T-helper 9 cell (primary cell): Measurements from ENCODE around the gene HOXC5.

Experiments used
- DNase-seq: peaks from one replicate; pipeline ENCODE4 v3.0.0-alpha.2; 2020

The HOXC5 gene

DNA sequence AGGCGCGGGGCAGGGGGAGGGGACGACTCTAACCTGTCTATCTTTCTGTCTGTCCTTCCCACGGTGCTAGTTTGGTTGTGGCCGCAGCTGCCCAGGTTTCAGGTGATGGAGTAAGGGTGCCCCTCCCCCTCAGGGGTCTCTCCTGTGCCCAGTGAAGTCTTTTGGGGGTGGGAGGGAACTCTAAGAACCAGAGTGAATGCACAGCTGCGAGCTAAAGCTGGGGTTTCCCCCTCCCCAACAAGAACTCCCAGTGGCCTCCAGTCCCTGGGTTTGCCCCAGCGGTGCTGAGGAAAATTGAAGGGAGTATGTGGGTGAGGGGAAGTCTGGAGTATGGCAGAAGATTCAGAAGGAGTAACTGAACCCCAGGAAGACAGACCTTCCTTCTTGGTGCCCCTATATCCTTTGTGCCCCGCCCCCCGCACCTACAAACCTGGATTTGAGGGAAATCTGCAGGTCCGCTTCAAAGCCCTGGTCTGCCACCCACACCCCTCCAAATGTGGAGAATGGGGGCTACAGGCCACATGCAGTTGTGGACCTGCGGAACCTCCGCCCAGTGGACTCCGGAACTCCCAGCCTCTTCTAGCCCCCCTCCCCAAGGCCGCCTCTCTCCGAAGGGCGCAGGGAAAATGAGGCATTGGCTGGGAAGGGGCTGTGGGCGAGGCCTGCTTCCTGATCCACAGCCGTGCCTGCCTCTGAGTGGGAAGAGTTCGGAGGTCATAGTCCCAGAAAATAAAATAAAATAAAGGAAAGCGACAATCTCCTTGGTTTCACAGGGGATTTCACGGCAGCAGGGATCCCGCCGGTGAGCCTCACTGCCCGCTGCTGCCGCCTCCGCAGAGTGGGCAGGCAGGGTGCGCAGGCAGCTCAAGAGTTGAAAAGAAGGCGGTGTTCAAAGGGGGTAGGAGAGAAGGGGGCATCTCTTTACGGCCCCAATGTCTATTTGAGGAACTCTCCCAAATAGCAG, 36.3 kb upstream of the HOXC5 start:
- DNase-seq = no peak

- DNase-seq = no peak
Observed at GRCh38 chr12:53997204-53998109, 35.4 kb upstream of the HOXC5 start.

DNA sequence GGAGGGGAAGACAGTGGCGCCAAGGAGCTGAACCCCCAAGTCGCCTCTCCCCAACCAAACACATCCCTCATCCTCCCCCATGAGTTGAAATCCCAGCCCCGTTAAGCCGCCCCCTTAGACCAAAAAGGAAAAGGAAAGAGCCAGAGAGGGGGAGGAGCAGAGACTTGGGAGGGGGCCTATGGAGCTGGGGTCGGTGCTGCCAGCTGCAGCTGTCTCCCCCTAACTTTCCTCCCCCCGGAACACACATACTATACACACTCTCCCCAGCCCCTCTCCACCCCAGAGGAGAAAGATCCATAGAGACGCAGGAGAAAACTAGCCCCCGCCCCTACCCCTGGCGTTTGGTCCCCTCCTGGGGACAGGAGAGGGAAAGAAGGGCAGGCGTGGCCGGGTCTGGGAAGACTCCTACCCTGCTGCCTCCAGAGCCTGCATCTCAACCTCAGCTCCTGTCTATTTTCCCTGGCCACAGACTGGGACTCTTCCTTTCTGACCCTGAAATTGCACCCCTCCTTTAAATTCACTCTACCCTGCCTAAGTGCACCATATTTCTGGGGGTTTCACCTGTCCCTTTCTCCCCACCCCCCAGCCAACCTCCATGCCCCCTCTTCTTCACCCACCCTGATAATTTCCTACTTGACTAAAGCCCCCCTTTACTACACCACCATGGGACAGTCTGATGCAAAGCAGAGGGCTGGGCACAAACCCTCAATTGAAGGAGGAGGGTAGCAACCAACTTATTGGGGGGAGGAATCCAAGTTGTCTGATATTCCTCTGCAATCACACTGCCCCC, 34.5 kb upstream of the HOXC5 start:
- DNase-seq = no peak

- no peak for DNase-seq
Observed at GRCh38 chr12:53998900-53999236, 34.0 kb upstream of the HOXC5 start.

DNA sequence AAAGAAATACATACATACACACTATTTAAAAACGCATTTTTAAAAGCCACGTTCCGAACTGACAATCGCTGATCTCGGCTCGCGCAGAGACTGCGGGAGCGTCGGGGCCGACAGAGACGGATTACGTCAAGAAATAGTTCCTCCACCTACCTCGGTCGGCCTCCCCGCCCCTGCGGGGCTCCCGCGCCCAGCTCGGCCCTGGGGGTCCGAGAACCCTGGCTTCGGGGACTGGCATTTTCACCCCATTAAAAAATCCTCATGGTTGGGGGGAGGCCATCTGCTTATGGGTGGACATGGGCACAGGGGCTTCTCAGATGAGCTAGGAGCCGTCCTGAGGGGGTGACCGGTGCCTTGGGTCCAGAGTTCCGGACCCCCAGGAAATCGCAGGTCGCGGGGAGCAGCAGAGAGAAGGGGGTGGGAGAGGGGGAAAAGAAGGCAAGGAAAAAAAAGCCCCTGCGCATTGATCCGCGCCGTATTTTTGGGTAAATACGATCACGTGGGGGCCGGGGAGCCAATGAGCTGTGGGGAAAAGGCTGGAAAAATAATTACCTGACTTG, 33.2 kb upstream of the HOXC5 start:
- DNase-seq = no peak

DNA sequence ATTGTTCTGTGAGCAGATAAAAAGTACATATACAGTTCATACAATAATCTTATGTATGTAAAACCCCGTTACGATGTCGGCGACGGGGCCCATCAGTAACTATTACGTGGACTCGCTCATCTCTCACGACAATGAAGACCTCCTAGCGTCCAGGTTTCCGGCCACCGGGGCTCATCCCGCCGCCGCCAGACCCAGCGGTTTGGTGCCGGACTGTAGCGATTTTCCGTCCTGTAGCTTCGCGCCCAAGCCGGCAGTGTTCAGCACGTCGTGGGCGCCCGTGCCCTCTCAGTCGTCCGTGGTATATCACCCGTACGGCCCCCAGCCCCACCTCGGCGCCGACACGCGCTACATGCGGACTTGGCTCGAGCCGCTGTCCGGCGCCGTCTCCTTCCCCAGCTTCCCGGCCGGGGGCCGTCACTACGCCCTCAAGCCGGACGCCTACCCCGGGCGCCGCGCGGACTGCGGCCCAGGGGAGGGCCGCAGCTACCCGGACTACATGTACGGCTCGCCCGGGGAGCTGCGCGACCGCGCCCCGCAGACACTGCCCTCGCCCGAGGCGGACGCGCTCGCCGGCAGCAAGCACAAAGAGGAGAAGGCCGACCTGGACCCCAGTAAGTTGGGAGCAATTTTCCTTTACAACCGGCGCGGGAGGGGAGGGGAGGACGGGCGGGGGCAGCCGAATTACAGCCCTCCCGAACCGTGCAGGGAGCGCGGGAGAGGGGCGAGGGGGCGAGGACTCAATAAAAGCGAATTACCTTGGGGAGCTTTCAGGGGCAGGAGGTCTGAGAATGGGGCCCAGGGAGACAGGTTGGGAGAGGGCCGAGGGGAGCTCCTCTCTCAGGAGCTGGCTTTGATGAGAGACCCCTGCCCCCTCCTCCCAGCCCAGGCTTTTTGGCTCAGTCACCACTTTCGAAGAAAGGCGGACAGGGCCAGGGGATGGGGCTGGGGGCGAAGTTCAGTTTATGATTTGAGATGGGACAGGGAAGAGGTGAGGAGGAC, 32.4 kb upstream of the HOXC5 start, which contains the start of gene HOXC9:
HOXC9 (plus strand) TSS at position 46 of the 999 bp plus-strand sequence; CDS start at position 74, 28 bp downstream.
- no peak for DNase-seq

DNA sequence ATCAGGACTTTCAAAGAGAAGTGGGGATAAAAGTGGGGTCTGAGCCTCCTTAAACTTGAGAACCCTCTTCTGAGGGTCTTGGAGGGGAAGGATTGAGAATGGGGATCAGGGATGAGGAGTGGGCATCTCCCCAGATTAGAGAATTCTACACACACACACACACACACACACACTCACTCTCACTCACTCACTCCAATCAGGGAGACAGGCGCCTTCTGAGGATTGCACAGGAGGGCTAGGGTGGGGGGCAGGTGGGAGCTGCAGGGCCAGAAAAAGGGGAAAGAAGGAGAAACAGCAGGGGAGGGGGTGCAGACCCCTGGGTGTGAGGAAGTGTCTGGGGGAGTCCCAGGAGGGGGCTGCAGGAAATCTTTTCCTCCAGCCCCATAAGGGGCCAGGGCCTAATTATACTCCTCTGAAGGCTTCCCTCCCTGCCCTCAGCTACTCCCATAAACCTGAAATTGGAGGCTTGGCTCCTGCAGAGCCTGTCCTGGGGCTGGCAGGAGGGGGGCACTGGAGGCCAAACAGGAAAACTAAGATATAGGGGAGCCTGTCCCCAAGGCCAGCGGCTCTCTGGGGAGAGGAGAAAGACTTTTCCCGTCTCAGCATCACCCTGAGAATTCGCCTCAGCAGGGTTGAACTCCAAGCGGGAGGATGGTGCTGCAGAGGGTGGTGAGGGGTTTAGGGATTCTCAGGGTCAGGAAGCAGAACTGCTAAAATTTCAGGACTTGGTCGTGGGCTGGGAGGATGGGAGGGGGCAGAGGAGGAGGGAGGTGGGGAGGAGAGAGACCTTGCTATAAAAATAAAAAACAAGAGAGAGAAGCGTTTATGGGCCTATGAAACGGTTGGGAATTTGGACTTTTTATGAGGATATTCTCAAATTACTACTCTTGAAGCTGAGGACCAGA, 31.3 kb upstream of the HOXC5 start:
- DNase-seq = no peak

DNA sequence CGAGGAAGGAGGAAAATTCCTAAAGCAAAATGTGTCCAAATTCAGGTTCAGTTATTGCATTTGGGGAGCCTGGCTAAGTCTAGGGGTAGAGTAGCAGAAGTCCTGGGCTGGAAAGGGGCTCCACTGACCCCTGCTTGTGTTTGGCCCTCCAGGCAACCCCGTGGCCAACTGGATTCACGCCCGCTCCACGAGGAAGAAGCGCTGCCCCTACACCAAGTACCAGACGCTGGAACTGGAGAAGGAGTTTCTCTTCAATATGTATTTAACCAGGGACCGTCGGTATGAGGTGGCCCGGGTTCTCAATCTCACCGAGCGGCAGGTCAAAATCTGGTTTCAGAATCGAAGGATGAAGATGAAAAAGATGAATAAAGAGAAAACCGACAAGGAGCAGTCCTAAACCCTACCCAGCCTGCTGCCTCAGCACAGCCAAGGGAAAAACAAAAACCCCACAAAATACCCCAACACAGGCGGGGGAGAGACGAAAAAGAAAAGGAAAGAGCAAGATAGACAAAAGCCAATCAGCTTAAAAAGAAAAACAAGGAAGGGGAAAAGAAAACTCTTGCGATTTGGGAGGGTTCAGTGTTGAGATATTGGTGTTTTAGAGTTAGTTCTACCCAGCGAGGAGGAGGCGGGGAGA, 30.5 kb upstream of the HOXC5 start:
- DNase-seq = no peak

- no peak for DNase-seq
Observed at GRCh38 chr12:54002915-54003389, 29.9 kb upstream of the HOXC5 start.

GRCh38 chr12:54003625-54004024, 29.2 kb upstream of the HOXC5 start:
- DNase-seq = no peak

- no peak for DNase-seq
Observed at GRCh38 chr12:54004063-54004840, 28.6 kb upstream of the HOXC5 start.

GRCh38 chr12:54004841-54005530, 27.9 kb upstream of the HOXC5 start:
- no peak for DNase-seq

DNA sequence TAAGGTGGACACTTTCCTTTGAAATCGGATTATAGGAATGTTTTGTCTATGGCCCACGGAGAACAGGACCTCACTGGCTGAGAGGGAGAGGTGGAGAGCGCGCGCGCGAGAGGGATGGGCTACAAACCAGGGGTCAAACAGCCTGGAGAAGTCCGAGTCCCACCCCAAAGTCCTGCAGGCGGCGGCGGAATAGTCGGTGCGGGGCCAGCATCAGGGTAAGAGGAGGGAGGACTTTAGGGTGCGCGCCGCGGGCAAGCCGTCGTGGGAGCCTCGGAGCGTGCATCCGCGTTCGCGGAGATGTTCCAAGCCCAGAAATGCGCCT, 27.4 kb upstream of the HOXC5 start:
- DNase-seq = no peak

- peak; percentile 92 for DNase-seq
Observed at GRCh38 chr12:54005853-54006558, 26.8 kb upstream of the HOXC5 start.

DNA sequence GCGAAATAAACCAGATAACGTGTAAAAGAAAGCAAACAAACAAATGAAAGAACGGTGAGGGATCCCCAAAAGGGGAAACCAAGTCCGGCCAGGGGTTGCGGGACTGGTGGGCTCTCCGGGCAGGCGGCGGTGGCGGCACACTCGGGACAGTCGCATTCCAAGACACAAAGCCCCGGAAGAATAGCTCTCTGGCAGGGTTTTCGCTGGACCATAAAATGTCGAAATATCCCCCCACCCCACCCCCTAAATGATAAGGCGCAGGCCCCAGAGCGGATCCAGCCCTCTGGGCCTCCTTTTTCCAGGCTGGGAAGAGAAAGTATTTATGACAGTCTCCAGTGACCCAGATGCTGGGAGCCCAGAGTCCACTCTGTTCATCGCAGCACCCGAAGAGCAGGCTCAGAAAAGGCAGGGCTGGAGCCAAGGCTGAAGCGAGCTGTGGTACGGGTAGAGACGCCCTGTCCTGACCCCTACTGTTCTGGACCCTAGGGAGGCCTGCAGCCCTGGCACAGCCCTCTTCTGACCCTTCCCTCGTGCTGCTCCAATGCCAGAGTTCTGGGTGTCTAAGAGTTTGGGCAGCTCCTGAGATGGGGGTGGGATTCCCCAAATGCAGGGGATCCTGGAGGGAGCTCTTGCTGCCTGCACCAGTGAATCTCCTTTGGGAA, 26.2 kb upstream of the HOXC5 start:
- DNase-seq = no peak

GRCh38 chr12:54007538-54008259, 25.2 kb upstream of the HOXC5 start:
- DNase-seq = no peak
